ENCODE measurements around the gene FAM53A.

GRCh38 chr4:1720163-1720983, 36.3 kb upstream of the FAM53A start:
- TF ChIP-seq EZH2 (IDR thresholded peaks at IDR 0.05; ENCODE audit: borderline replicate concordance) (no peak), CTCF (IDR thresholded peaks at IDR 0.05; ENCODE audit: poor library complexity) (no peak), EZH2phosphoT487 (IDR thresholded peaks at IDR 0.05; ENCODE audit: low read depth, severe bottlenecking, unreplicated experiment) (no peak)
